ENCODE measurements around the gene KCNT2. TPM values are rescaled to one million over a fixed set of nuclear protein-coding genes. Genes with fewer than 3 reads are reported as not detected.

The KCNT2 gene
- total and polyA plus RNA-seq, 2 experiments from 2014 or later = 1.2 to 8.8 TPM

- no peaks in the 10 kb centered on the region for H3K9me2 ChIP-seq (replicated peaks; ENCODE audit: insufficient read depth)
- no peaks in the 10 kb centered on the region for H3K4me1 ChIP-seq (ENCODE audit: insufficient read depth)
- no peaks in the 10 kb centered on the region for H4K20me1 ChIP-seq (ENCODE audit: insufficient read depth, poor library complexity, severe bottlenecking)
- no peaks in the 10 kb centered on the region for H3K79me2 ChIP-seq
- no peak overlapping the region for H2AFZ ChIP-seq
- WGBS (ENCODE audit: low lambda C conversion rate, missing lambda C conversion rate) = 59% methylated on average over 4 of the region's 4 CpGs
- no peak overlapping the region for H3K27ac ChIP-seq
- no peaks in the 10 kb centered on the region for H3K36me3 ChIP-seq (replicated peaks; ENCODE audit: insufficient read depth, low read depth)
- no peak overlapping the region for H3K4me2 ChIP-seq
- H3K9me3 ChIP-seq (ENCODE audit: low read depth) = no peaks in the 10 kb centered on the region
- no peak overlapping the region for H3K4me3 ChIP-seq
- TF ChIP-seq CTCF (IDR thresholded peaks at IDR 0.05; ENCODE audit: poor library complexity) (no peak), EZH2phosphoT487 (IDR thresholded peaks at IDR 0.05; ENCODE audit: low read depth, severe bottlenecking, unreplicated experiment) (no peak)
- DNase-seq (ENCODE audit: low spot score) = peak; percentile 5
- no peaks in the 10 kb centered on the region for H3K27me3 ChIP-seq
Measured at GRCh38 chr1:196450143-196451095, 157.8 kb downstream of the KCNT2 start.

- no peak overlapping the region for H3K4me2 ChIP-seq
- DNase-seq (ENCODE audit: low spot score) = no peak
- no peaks in the 10 kb centered on the region for H3K4me1 ChIP-seq (ENCODE audit: insufficient read depth)
- no peaks in the 10 kb centered on the region for H4K20me1 ChIP-seq (ENCODE audit: insufficient read depth, poor library complexity, severe bottlenecking)
- H3K79me2 ChIP-seq = no peaks in the 10 kb centered on the region
- no peaks in the 10 kb centered on the region for H3K9me3 ChIP-seq (ENCODE audit: low read depth)
- no peaks in the 10 kb centered on the region for H3K27me3 ChIP-seq
- no peak overlapping the region for H3K27ac ChIP-seq
- TF ChIP-seq EZH2 (IDR thresholded peaks at IDR 0.05; ENCODE audit: borderline replicate concordance) = no peak
- TF ChIP-seq EZH2phosphoT487 (IDR thresholded peaks at IDR 0.05; ENCODE audit: low read depth, severe bottlenecking, unreplicated experiment) = no peak
- TF ChIP-seq CTCF (IDR thresholded peaks at IDR 0.05; ENCODE audit: poor library complexity) = no peak
- no peak overlapping the region for H3K4me3 ChIP-seq
- no peaks in the 10 kb centered on the region for H3K36me3 ChIP-seq (replicated peaks; ENCODE audit: insufficient read depth, low read depth)
- H3K9me2 ChIP-seq (replicated peaks; ENCODE audit: insufficient read depth) = no peaks in the 10 kb centered on the region
- no peak overlapping the region for H2AFZ ChIP-seq
Measured at GRCh38 chr1:196449460-196449859, 158.8 kb downstream of the KCNT2 start.

GRCh38 chr1:196445775-196446174, 162.5 kb downstream of the KCNT2 start:
- no peak for DNase-seq (ENCODE audit: low spot score)
- WGBS (ENCODE audit: low lambda C conversion rate, missing lambda C conversion rate) = 86% methylated on average over 1 of the region's 1 CpG
- TF ChIP-seq EZH2phosphoT487 (IDR thresholded peaks at IDR 0.05; ENCODE audit: low read depth, severe bottlenecking, unreplicated experiment) (no peak), CTCF (IDR thresholded peaks at IDR 0.05; ENCODE audit: poor library complexity) (no peak), EZH2 (IDR thresholded peaks at IDR 0.05; ENCODE audit: borderline replicate concordance) (no peak)
- H3K27ac ChIP-seq = no peak overlapping the region
- no peaks in the 10 kb centered on the region for H3K36me3 ChIP-seq (replicated peaks; ENCODE audit: insufficient read depth, low read depth)
- H3K9me2 ChIP-seq (replicated peaks; ENCODE audit: insufficient read depth) = no peaks in the 10 kb centered on the region
- no peaks in the 10 kb centered on the region for H3K4me1 ChIP-seq (ENCODE audit: insufficient read depth)
- H3K27me3 ChIP-seq = no peaks in the 10 kb centered on the region
- no peak overlapping the region for H3K4me3 ChIP-seq
- H2AFZ ChIP-seq = no peak overlapping the region
- H4K20me1 ChIP-seq (ENCODE audit: insufficient read depth, poor library complexity, severe bottlenecking) = no peaks in the 10 kb centered on the region
- no peak overlapping the region for H3K4me2 ChIP-seq
- no peaks in the 10 kb centered on the region for H3K79me2 ChIP-seq
- H3K9me3 ChIP-seq (ENCODE audit: low read depth) = no peaks in the 10 kb centered on the region
